Naive thymus-derived CD4-positive, alpha-beta T cell (primary cell): Measurements from ENCODE around the gene PRPF19. TPM values are rescaled to one million over a fixed set of nuclear protein-coding genes. Genes with fewer than 3 reads are reported as not detected.

ENCODE experiments used
- ATAC-seq: fragments of 150-1000 bp; cut with Tn5 transposase; 2 replicates; pipeline ENCODE4 v1.10.0; 2021; ENCODE audit warnings: mild to moderate bottlenecking, moderate library complexity
- CTCF ChIA-PET: fragments of 350-600 bp; sonication (Branson Sonifier 250); formaldehyde crosslinking; loops from one replicate; lab custom pipeline; 2021; ENCODE audit warnings: antibody characterized with exemption; lab: Charles Lee
- POLR2A ChIA-PET: fragments of 350-600 bp; sonication (Branson Sonifier 250); formaldehyde crosslinking; loops from one replicate; lab custom pipeline; 2021; ENCODE audit warnings: antibody characterized with exemption, inconsistent platforms; lab: Charles Lee
- DNase-seq, 9 donors: peaks; one replicate each; pipeline versions ENCODE4 v3.0.0 to v3.0.0-alpha.2; 2020 to 2022; ENCODE audit warnings: mixed read lengths in 1 of 9
- H3K27ac ChIP-seq: one replicate; pipeline ENCODE4 v1.7.0; 2013; ENCODE audit warnings: mild to moderate bottlenecking, low read depth, low read length, moderate library complexity
- H3K27me3 ChIP-seq, 2 donors: one replicate each; pipeline ENCODE4 v1.7.0; 2013; ENCODE audit warnings: low read length in 2 of 2, mild to moderate bottlenecking in 2 of 2, moderate library complexity in 2 of 2; ENCODE audit not compliant: control insufficient read depth in 2 of 2, insufficient read depth in 2 of 2
- H3K36me3 ChIP-seq, 3 experiments: 1 replicate in 2 of 3; 2 replicates in 1 of 3; pipeline ENCODE4 v1.7.0; 2013; ENCODE audit warnings: low read length in 3 of 3, mild to moderate bottlenecking in 3 of 3, moderate library complexity in 1 of 3; ENCODE audit not compliant: insufficient read depth in 3 of 3, control insufficient read depth in 2 of 3
- H3K4me1 ChIP-seq, 2 donors: one replicate each; pipeline ENCODE4 v1.7.0; 2013; ENCODE audit warnings: low read length in 2 of 2, mild to moderate bottlenecking in 2 of 2, moderate library complexity in 1 of 2; ENCODE audit not compliant: control insufficient read depth in 2 of 2, insufficient read depth in 2 of 2
- H3K4me3 ChIP-seq: 2 replicates; pipeline ENCODE4 v1.7.0; 2013; ENCODE audit warnings: mild to moderate bottlenecking, low read length
- H3K9me3 ChIP-seq, 3 experiments: 1 replicate in 2 of 3; 2 replicates in 1 of 3; pipeline ENCODE4 v1.7.0; 2013; ENCODE audit warnings: low read length in 3 of 3; ENCODE audit not compliant: control insufficient read depth in 2 of 3
- H3K27ac Mint-ChIP-seq, 9 donors: one replicate each; pipeline ENCODE4 v1.8.0; 2020 to 2022; ENCODE audit warnings: mixed read lengths in 9 of 9, mild to moderate bottlenecking in 8 of 9, moderate library complexity in 5 of 9, inconsistent platforms in 2 of 9
- H3K27me3 Mint-ChIP-seq, 5 donors: one replicate each; pipeline ENCODE4 v1.8.0; 2021 to 2022; ENCODE audit warnings: mixed read lengths in 5 of 5, mild to moderate bottlenecking in 1 of 5
- H3K36me3 Mint-ChIP-seq, 5 donors: one replicate each; pipeline ENCODE4 v1.8.0; 2020 to 2022; ENCODE audit warnings: mixed read lengths in 5 of 5, mild to moderate bottlenecking in 3 of 5, inconsistent platforms in 1 of 5
- H3K4me1 Mint-ChIP-seq, 7 donors: one replicate each; pipeline ENCODE4 v1.8.0; 2020 to 2022; ENCODE audit warnings: mixed read lengths in 7 of 7, mild to moderate bottlenecking in 3 of 7, inconsistent platforms in 1 of 7
- H3K4me3 Mint-ChIP-seq, 10 donors: one replicate each; pipeline ENCODE4 v1.8.0; 2020 to 2022; ENCODE audit warnings: mild to moderate bottlenecking in 10 of 10, mixed read lengths in 10 of 10, moderate library complexity in 6 of 10, inconsistent platforms in 2 of 10
- H3K9me3 Mint-ChIP-seq, 11 donors: one replicate each; pipeline ENCODE4 v1.8.0; 2020 to 2022; ENCODE audit warnings: mixed read lengths in 11 of 11, mild to moderate bottlenecking in 4 of 11, inconsistent platforms in 1 of 11, moderate library complexity in 1 of 11
- intact Hi-C, 2 donors: fragments of 100-400 bp; cut with micrococcal nuclease; formaldehyde crosslinking; loops; one replicate each; pipeline ENCODE4 v1.15.1; 2023
- polyA plus RNA-seq, 2 donors: library from polyadenylated mRNA; unstranded; fragments of 300-500 nt; fragmentation: Illumina TruSeq; gene quantifications; one replicate each; pipeline ENCODE4 v1.2.3, GENCODE V29; 2021
- total RNA-seq, 6 experiments: library from RNA in 5 of 6; stranded (reverse) in 5 of 6; gene quantifications; 1 replicate in 5 of 6; 2 replicates in 1 of 6; pipeline ENCODE4 v1.2.3 and lab custom pipeline; 2021 to 2026

PRPF19 gene
- total and polyA plus RNA-seq, 7 experiments from 2014 or later = 17.9 to 139 (median 76.6) TPM

GRCh38 chr11:60927061-60927592, 20.7 kb upstream of the PRPF19 start:
- Histone ChIP-seq H3K4me3 (no peak overlapping the region), H3K36me3 (peaks cover 0 to 13% (median 0%) of the 10 kb centered on the region in 3 experiments), H3K9me3 (no peaks in the 10 kb centered on the region), H3K27me3 (peaks cover 4 to 6% of the 10 kb centered on the region in 2 donors), H3K4me1 (peaks cover 4 to 18% of the 10 kb centered on the region in 2 donors), H3K27ac (no peak overlapping the region)
- Mint-ChIP-seq H3K27me3 (peaks cover 5 to 44% (median 16%) of the 10 kb centered on the region in 5 donors), H3K4me3 (peak overlapping the region in 1 of 10 donors; percentile 38), H3K36me3 (peaks cover 4 to 14% (median 8%) of the 10 kb centered on the region in 5 donors), H3K27ac (no peak overlapping the region), H3K9me3 (no peaks in the 10 kb centered on the region), H3K4me1 (peaks cover 8 to 17% (median 15%) of the 10 kb centered on the region in 7 donors)
- DNase-seq (no peak), ATAC-seq (no peak)
- ChIA-PET POLR2A (no interaction called here), CTCF (no interaction called here)
- intact Hi-C loops = no loop called here

GRCh38 chr11:60926500-60926899, 20.1 kb upstream of the PRPF19 start:
- Mint-ChIP-seq H3K4me1 (peaks cover 8 to 17% (median 15%) of the 10 kb centered on the region in 7 donors), H3K36me3 (peaks cover 8 to 21% (median 10%) of the 10 kb centered on the region in 5 donors), H3K27me3 (peaks cover 5 to 44% (median 16%) of the 10 kb centered on the region in 5 donors), H3K9me3 (no peaks in the 10 kb centered on the region), H3K4me3 (peak overlapping the region in 3 of 10 donors; percentile 11 to 76 (median 28)), H3K27ac (no peak overlapping the region)
- Histone ChIP-seq H3K27me3 (peaks cover 4 to 6% of the 10 kb centered on the region in 2 donors), H3K4me1 (peaks cover 4 to 18% of the 10 kb centered on the region in 2 donors), H3K36me3 (peaks cover 0 to 20% (median 2%) of the 10 kb centered on the region in 3 experiments), H3K27ac (no peak overlapping the region), H3K9me3 (no peaks in the 10 kb centered on the region), H3K4me3 (no peak overlapping the region)
- CTCF ChIA-PET = no interaction called here
- intact Hi-C loops = no loop called here
- DNase-seq (no peak), ATAC-seq (no peak)
- POLR2A ChIA-PET = no interaction called here

GRCh38 chr11:60925868-60926267, 19.5 kb upstream of the PRPF19 start:
- peaks cover under 1 to 26% (median 8%) of the 10 kb centered on the region in 3 experiments for H3K36me3 ChIP-seq
- POLR2A ChIA-PET = no interaction called here
- no peak overlapping the region for H3K4me3 ChIP-seq
- H3K36me3 Mint-ChIP-seq = peaks cover 9 to 27% (median 17%) of the 10 kb centered on the region in 5 donors
- H3K27me3 Mint-ChIP-seq = peaks cover 5 to 43% (median 16%) of the 10 kb centered on the region in 5 donors
- no peaks in the 10 kb centered on the region for H3K9me3 Mint-ChIP-seq
- peaks cover 4 to 18% of the 10 kb centered on the region in 2 donors for H3K4me1 ChIP-seq
- no peaks in the 10 kb centered on the region for H3K9me3 ChIP-seq
- no peak for DNase-seq
- peaks cover 8 to 17% (median 15%) of the 10 kb centered on the region in 7 donors for H3K4me1 Mint-ChIP-seq
- H3K27me3 ChIP-seq = peaks cover 4 to 6% of the 10 kb centered on the region in 2 donors
- no peak overlapping the region for H3K27ac Mint-ChIP-seq
- H3K27ac ChIP-seq = no peak overlapping the region
- ATAC-seq = no peak
- intact Hi-C loops = no loop called here
- peak overlapping the region in 7 of 10 donors; percentile 11 to 76 (median 55) for H3K4me3 Mint-ChIP-seq
- CTCF ChIA-PET = no interaction called here

- Mint-ChIP-seq H3K36me3 (peaks cover 16 to 34% (median 23%) of the 10 kb centered on the region in 5 donors), H3K27ac (peak overlapping the region in 1 of 9 donors; percentile 61), H3K4me3 (peak overlapping the region; percentile 52 to 76 (median 66)), H3K9me3 (no peaks in the 10 kb centered on the region), H3K4me1 (peaks cover 8 to 17% (median 15%) of the 10 kb centered on the region in 7 donors), H3K27me3 (peaks cover 5 to 39% (median 16%) of the 10 kb centered on the region in 5 donors)
- Histone ChIP-seq H3K27me3 (peaks cover 4 to 6% of the 10 kb centered on the region in 2 donors), H3K4me1 (peaks cover 4 to 18% of the 10 kb centered on the region in 2 donors), H3K9me3 (no peaks in the 10 kb centered on the region), H3K36me3 (peaks cover 7 to 33% (median 14%) of the 10 kb centered on the region in 3 experiments), H3K27ac (no peak overlapping the region), H3K4me3 (peak overlapping the region; percentile 41)
- DNase-seq = no peak
- ATAC-seq = peak; percentile 39
- POLR2A ChIA-PET = no interaction called here
- intact Hi-C loops = no loop called here
- CTCF ChIA-PET = no interaction called here
These were observed 18.8 kb upstream of the PRPF19 start for GRCh38 chr11:60924906-60925853.

- peak within 1 kb of the TSS; percentile 43 for H3K4me3 ChIP-seq
- Mint-ChIP-seq H3K4me3 (peak within 1 kb of the TSS; percentile 52 to 80 (median 68)), H3K9me3 (no peaks in the 10 kb centered on the region), H3K27me3 (peaks cover 5 to 30% (median 15%) of the 10 kb centered on the region in 5 donors), H3K4me1 (peaks cover 8 to 17% (median 16%) of the 10 kb centered on the region in 7 donors), H3K27ac (peak within 1 kb of the TSS in 2 of 9 donors; percentile 33 to 61), H3K36me3 (peaks cover 19 to 42% (median 32%) of the 10 kb centered on the region in 5 donors)
- ChIA-PET POLR2A (interaction anchor here (0.6 to 1.2 kb wide), 4 partner anchors 9 to 183 kb away, joined by 3 to 5 read pairs (median 3); partner anchors contain the start of genes PRPF19 and TMEM109), CTCF (interaction anchor here (0.6 to 1.1 kb wide), 2 partner anchors 11 to 206 kb away, joined by 3 to 4 read pairs; partner anchors contain the start of gene TMEM109)
- H3K4me1 ChIP-seq = peaks cover 4 to 18% of the 10 kb centered on the region in 2 donors
- no peak within 1 kb of the TSS for H3K27ac ChIP-seq
- H3K9me3 ChIP-seq = no peaks in the 10 kb centered on the region
- DNase-seq (peak in 3 of 9 donors; percentile 11 to 37 (median 24)), ATAC-seq (peak; percentile 21)
- H3K27me3 ChIP-seq = peaks cover 4 to 6% of the 10 kb centered on the region in 2 donors
- intact Hi-C loops = no loop called here
- H3K36me3 ChIP-seq = peaks cover 12 to 38% (median 20%) of the 10 kb centered on the region in 3 experiments
These were observed 17.9 kb upstream of the PRPF19 start, which contains the start of gene TMEM132A for GRCh38 chr11:60924110-60924905. TSS of gene TMEM132A (plus strand) at chr11:60924460. CDS start at chr11:60924634, 174 bp downstream.
